ENCODE results near the gene MTMR12. TPM values are rescaled to one million over a fixed set of nuclear protein-coding genes. Genes with fewer than 3 reads are reported as not detected.

MTMR12 gene
- total and polyA plus RNA-seq, 2 donors (not counting 3 experiments of a cell fraction or from before 2014, with no cell fraction given) = 18.2 to 38.6 TPM

- CTCF ChIA-PET = interaction anchor here (0.6 to 10.1 kb wide), 55 partner anchors 8 to 1147 kb away, joined by 3 to 325 read pairs (median 4); partner anchors contain the start of genes GOLPH3, MTMR12 and SUB1
- Histone ChIP-seq H3K4me2 (ENCODE audit: insufficient read depth, low read length) (no peak overlapping the region), H2AFZ (ENCODE audit: low read depth, low read length) (no peak overlapping the region), H3K27me3 (ENCODE audit: control insufficient read depth in 2 of 2, insufficient read depth in 2 of 2, low read length in 2 of 2) (no peaks in the 10 kb centered on the region), H3K4me3 (replicated peaks in 1 of 3; ENCODE audit: insufficient read depth in 1 of 3, low read depth in 1 of 3, low read length in 3 of 3) (no peak overlapping the region), H3K79me2 (ENCODE audit: control insufficient read depth, insufficient read depth, low read length) (no peaks in the 10 kb centered on the region), H3K9ac (replicated peaks; ENCODE audit: extremely low read depth, insufficient read depth, low read length) (no peak overlapping the region), H3K27ac (ENCODE audit: insufficient read depth, low read depth, low read length) (no peak overlapping the region), H3K9me3 (replicated peaks; ENCODE audit: control insufficient read depth, insufficient read depth, low read length) (no peaks in the 10 kb centered on the region), H4K20me1 (replicated peaks; ENCODE audit: control insufficient read depth, extremely low read depth, insufficient read depth, low read length) (no peaks in the 10 kb centered on the region), H3K4me1 (ENCODE audit: control insufficient read depth, extremely low read depth, insufficient read depth, low read length) (peaks cover 16% of the 10 kb centered on the region), H3K9me1 (replicated peaks; ENCODE audit: control insufficient read depth, extremely low read depth, insufficient read depth, low read length) (no peaks in the 10 kb centered on the region), H3K36me3 (ENCODE audit: control insufficient read depth in 2 of 2, extremely low read depth in 1 of 2, insufficient read depth in 2 of 2, low read length in 2 of 2) (peaks cover 5 to 11% of the 10 kb centered on the region in 2 experiments)
- dilution Hi-C loops (cut with MboI; ENCODE audit: extremely low pct_ligation_motif_present, low sequenced_read_pairs) = no loop called here
- POLR2A ChIA-PET = interaction anchor here (0.6 to 1.0 kb wide), 3 partner anchors 9 to 97 kb away, joined by 3 to 4 read pairs (median 3); no protein-coding TSS in a partner anchor
- DNase-seq (ENCODE audit: low read depth, low spot score) (peak; percentile 77), FAIRE-seq (peak; percentile 94)
- intact Hi-C loops (cut with micrococcal nuclease) = loop anchor here (1.0 to 5.0 kb wide), 8 partner anchors 42 to 381 kb away; partner anchors contain the start of genes GOLPH3 and MTMR12
- TF ChIP-seq CTCF (IDR thresholded peaks at IDR 0.05; ENCODE audit: extremely low read depth in 1 of 2, insufficient read depth in 1 of 2, low read depth in 1 of 2, low read length in 2 of 2) (peak; percentile 79 to 84), POLR2AphosphoS5 (IDR thresholded peaks at IDR 0.05; ENCODE audit: insufficient read depth, low read depth, low read length) (no peak), POLR2A (IDR thresholded peaks at IDR 0.05; ENCODE audit: low read depth, low read length) (no peak), FOS (IDR thresholded peaks at IDR 0.05; ENCODE audit: borderline replicate concordance, insufficient read depth, low read length) (no peak)
- BruUV-seq (replicated peaks) = no TSS peak
Observed at GRCh38 chr5:32232441-32233219, 80.1 kb downstream of the MTMR12 start.
